Glomerular visceral epithelial cell (primary cell): ENCODE data around the gene SVOPL.

ENCODE experiments used
- DNase-seq: peaks from one replicate; pipeline ENCODE4 v3.0.0-alpha.2; 2016; ENCODE audit errors: extremely low spot score

Gene SVOPL

GRCh38 chr7:138662076-138662990 is 38.8 kb downstream of the SVOPL start:
- no peak for DNase-seq

DNA sequence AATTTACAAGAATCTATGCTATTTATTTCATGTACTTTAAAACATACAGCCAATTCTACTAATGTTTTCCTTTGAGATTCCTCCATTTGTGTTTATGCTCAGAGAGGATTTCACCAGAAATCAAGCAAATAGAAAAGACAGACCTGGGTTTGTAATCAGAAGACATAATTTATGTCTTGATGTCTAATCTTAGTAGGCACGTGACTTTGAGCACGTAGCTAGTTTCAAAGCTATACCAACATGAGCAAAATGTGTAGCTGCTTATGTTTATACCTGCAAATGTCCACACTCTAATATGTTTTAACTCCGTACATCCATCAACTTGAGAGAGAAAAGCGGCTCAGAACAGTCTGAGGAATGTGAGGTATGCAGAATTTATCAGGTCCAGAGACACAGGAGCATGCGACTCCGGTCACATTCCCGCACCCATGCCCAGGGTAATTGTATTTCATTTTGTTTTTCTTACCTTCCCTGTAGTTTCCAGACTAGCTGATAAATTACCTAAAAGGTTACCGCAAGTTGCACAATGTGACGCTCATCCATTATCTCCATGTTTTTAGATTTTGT is 40.0 kb downstream of the SVOPL start:
- DNase-seq, result no peak

- DNase-seq, result no peak
Observed at GRCh38 chr7:138658889-138659288, 42.3 kb downstream of the SVOPL start.

DNA sequence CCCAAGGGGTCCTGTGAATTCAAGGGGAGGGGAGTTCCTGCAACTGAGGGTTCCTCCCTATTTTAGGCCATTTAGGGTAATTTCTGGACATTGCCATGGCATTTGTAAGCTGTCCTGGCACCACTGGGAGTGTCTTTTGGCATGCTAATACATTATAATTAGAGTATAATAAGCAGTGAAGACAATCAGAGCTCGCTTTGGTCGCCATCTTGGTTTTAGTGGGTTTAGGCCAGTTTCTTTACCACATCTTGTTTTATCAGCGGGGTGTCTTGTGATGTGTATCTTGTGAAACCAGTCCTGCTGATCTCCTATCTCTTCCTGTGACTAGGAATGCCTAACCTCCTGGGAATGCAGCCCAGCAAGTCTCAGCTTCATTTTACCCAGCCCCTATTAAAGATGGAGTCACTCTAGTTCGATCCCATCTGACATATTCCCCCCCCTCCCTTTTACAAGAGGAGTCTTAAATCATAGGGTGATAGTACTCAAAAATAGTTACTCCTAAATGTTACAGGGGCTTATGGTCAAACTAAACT is 43.2 kb downstream of the SVOPL start:
- no peak for DNase-seq

GRCh38 chr7:138656952-138657351 is 44.2 kb downstream of the SVOPL start:
- no peak for DNase-seq

GRCh38 chr7:138654616-138655015 is 46.5 kb downstream of the SVOPL start:
- no peak for DNase-seq

GRCh38 chr7:138649506-138649905 is 51.7 kb downstream of the SVOPL start:
- no peak for DNase-seq

- no peak for DNase-seq
Observed at GRCh38 chr7:138645284-138645683, 55.9 kb downstream of the SVOPL start.

DNA sequence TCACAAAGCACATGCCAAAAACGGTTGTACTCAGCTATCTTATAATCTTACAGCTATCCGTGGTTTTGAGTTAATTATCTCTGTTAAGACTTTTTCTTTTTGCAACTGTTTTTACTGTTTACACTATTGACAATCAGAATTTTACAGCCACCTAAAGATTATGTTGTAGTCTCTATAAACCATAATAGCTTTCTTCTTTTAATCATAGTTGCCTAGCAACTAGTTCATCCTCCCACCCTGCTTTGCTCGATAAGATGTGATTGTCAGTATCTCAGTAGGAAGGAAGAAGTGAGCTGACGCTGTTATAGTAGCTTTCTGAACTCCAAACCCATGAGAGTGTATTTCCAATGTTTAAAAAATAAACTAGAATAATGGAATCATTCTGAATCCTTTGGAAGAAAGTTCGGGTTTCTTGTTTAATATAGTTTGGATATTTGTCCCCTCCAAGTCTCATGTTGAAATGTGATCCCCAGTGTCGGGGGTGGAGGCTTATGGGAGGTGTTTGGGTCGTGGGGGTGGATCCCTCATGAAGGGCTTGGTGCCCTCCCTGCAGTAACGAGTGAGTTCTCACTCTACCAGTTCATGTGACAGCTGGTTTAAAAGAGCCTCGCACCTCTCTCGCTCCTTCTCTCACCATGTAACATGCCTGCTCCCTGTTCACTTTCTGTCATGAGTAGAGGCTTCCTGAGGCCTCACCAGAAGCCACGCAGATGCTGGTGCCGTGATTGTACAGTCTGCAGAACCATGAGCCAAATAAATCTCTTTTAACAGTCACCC is 68.1 kb downstream of the SVOPL start:
- no peak for DNase-seq

DNA sequence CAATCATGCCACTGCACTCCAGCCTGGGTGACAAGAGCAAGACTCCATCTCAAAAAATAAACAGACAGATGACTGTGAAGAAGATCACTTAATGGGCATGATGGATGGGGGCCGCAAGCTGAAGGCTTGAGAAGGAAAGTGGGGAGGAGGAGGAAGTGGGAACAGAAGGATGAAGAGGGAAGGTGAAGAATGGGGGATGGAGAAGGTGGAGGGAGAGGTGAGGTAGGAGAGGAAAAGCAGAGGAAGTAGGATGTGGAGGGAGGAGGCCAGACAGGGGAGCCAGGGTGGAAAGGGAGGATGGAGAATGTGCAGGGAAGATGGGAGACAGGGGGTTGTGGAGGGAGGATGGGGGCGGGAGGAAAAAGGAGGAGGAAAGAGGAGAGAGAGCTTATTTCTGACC is 68.8 kb downstream of the SVOPL start:
- DNase-seq, result no peak

DNA sequence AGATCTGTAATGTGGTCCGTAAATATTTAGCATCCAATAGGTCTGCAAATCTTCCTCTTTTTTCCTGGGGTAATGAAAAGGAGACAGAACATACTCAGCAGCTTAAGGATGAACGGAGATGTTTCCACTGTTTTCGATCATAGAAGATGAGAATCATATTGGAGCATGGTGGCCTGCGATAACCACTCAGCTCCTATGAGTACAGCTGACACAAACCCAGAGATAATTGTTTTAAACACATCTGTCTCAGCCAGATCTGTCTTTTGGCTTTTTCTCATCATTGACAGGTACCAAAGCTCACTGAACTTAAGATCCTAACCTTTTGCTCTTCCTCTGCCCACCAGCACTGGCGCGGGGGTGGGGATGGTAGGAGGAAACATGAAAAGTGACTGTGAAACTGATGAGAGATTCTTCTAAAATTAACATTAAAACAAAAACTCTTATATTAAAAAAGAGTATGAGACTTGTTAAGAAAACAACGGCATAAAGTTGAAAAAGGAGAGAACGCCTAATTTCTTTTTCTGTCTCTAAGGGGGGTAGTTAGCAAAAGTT is 71.0 kb downstream of the SVOPL start:
- DNase-seq, result no peak

DNA sequence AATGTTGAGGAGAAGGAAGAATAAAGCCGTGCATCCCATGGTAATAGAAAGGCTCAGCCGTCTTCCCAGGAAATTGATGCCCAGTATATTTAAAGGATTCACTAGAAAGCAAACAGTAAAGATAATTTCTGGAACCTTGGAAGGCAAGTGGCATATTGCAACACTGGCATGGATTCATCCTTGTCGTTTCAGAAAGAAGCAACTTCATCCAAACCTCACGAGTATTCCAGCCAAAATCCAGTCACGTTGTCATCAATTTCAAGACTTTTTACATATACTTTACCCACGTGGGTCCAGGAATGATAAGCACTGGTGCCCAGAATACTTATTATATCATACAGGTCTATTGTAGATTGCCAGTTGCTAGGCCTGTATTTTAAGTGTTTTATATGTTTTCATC is 73.8 kb downstream of the SVOPL start:
- DNase-seq, result no peak

- no peak for DNase-seq
Observed at GRCh38 chr7:138626846-138627245, 74.3 kb downstream of the SVOPL start.

DNA sequence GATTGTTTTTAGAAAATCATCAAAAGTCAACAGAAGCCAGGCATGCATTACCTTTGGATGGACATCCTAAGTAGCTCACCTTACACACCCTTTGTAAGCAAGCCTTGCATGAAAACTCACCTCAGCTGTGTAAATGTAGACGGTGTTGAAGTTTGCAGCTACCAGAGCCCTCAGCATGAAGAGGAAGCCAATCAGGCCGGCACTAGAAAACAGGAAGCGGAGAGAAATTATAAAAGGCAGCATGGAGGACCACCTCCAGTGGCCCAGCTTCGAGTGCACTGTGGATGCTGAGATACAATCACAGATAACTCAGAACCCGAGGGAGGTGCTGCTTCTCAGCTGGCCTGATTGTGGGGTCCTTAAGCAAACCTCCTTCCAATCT is 75.3 kb downstream of the SVOPL start:
- no peak for DNase-seq

DNA sequence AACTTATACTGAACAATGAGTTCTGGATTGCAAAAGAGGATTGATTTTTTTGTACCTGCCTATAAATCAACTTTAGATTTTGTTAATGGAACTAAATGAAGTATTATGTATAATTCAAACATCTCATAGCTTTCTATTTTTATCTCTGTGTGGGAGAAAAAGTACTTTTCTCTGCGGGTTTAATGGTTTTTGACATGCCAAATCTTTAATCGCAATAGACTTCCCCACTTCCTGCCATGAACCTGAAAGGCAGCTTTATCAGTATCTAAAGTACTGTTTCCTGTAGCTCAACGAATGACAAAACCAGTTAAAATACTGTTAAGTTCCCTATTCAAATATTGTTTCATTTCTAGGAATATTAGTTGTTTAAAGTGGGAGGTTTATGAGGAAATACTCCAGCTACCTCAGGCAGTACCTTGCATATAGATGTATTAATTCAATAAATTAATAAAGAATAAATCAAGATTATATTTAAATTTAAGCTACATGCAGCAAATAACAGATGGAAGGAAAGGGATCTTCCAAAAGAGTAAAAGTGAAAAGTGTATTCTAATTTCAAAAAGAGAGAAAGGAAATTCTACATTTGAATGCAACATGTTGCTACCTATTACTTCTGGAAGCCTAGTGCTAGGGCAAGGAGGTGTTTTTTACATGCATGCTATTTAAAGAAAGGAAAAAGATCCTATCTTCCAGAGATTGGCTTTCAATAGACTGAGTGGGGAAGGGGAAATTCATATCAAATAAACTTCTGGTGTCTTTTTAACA is 75.9 kb downstream of the SVOPL start:
- DNase-seq, result no peak

- DNase-seq, result no peak
Observed at GRCh38 chr7:138622841-138623240, 78.3 kb downstream of the SVOPL start.

DNA sequence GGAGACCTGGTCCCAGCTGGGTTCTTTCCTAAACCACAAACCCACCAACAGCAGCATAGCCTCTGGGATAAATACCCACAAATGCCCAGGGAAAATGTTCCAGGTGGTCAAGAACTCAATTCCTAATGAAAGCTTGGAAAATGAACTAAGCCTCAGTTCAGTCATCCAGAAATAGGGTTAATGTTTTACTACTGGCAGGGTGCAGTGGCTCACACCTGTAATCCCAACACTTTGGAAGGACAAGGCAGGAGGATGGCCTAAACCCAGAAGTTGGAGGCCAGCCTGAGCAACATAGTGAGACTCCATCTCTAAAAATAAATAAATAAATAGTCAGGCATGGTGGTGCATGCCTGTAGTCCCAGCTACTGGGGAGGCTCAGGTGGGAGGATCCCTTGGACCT is 82.2 kb downstream of the SVOPL start:
- DNase-seq, result peak; percentile 60

DNA sequence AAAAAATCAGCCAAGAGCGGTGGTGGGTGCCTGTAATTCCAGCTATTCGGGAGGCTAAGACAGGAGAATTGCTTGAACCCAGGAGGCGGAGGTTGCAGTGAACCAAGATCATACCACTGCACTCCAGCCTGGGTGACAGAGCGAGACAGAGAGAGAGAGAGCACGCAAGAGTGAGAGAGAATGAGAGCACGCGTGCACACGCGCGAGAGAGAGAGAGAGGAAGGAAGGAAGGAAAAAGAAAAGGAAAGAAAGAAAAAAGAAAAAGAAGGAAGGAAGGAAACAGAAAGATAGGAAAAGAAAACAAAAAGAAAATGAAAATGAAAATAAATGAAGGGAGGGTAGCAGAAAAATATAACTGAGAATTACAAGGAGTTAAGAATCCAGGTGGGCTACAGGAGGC is 82.7 kb downstream of the SVOPL start:
- no peak for DNase-seq

GRCh38 chr7:138616085-138616484 is 85.1 kb downstream of the SVOPL start:
- no peak for DNase-seq

GRCh38 chr7:138613630-138614029 is 87.5 kb downstream of the SVOPL start:
- DNase-seq, result no peak

- no peak for DNase-seq
Observed at GRCh38 chr7:138610671-138611170, 90.4 kb downstream of the SVOPL start.
